ENCODE measurements around the gene MTREX. TPM values are rescaled to one million over a fixed set of nuclear protein-coding genes. Genes with fewer than 3 reads are reported as not detected.
A peak's percentile ranks its signal among the peaks of the same experiment; 100 is the strongest.

Gene MTREX
- total RNA-seq, 3 donors from 2014 or later = 52.5 to 63.3 (median 57.8) TPM

GRCh38 chr5:55324815-55325418, 17.1 kb downstream of the MTREX start:
- ATAC-seq (peak; percentile 51), DNase-seq (no peak)
- TF ChIP-seq CTCF (IDR thresholded peaks at IDR 0.05) = peak; percentile 21
- intact Hi-C loops (cut with DNase I, micrococcal nuclease) = no loop called here
- no peak overlapping the region for H3K4me3 ChIP-seq
- no peaks in the 10 kb centered on the region for H3K4me1 ChIP-seq (ENCODE audit: low read depth)
- no peaks in the 10 kb centered on the region for H3K9me3 ChIP-seq
- H3K36me3 ChIP-seq (ENCODE audit: low read depth) = no peaks in the 10 kb centered on the region

DNA sequence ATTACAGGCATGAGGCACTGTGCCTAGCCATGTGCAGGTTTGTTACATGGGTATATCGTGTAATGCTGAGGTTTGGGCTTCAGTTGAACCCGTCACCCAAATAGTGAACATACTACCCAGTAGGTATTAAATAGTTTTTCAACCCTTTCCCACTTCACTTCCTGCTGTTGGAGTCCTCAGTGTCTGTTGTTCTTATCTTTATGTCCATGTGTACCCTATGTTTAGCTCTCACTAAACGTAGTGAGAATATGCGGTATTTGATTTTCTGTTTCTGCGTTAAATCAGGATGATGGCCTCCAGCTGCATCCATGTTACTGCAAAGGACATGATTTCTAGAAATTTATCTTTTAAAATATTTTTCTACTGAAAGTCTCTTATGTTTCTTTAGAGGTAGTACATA, 17.8 kb downstream of the MTREX start:
- intact Hi-C loops (cut with DNase I, micrococcal nuclease) = no loop called here

GRCh38 chr5:55327281-55327680, 19.5 kb downstream of the MTREX start:
- Histone ChIP-seq H3K4me1 (ENCODE audit: low read depth) (no peaks in the 10 kb centered on the region), H3K9me3 (no peaks in the 10 kb centered on the region), H3K4me3 (no peak overlapping the region), H3K36me3 (ENCODE audit: low read depth) (no peaks in the 10 kb centered on the region)
- intact Hi-C loops (cut with DNase I, micrococcal nuclease) = no loop called here
- no peak for TF ChIP-seq CTCF (IDR thresholded peaks at IDR 0.05)
- ATAC-seq = no peak
- no peak for DNase-seq

More for the DNA sequence above, 17.8 kb downstream of the MTREX start:
- no peak for TF ChIP-seq CTCF (IDR thresholded peaks at IDR 0.05)
- Histone ChIP-seq H3K9me3 (no peaks in the 10 kb centered on the region), H3K4me3 (no peak overlapping the region), H3K36me3 (ENCODE audit: low read depth) (no peaks in the 10 kb centered on the region), H3K4me1 (ENCODE audit: low read depth) (no peaks in the 10 kb centered on the region)
- ATAC-seq (no peak), DNase-seq (no peak)

DNA sequence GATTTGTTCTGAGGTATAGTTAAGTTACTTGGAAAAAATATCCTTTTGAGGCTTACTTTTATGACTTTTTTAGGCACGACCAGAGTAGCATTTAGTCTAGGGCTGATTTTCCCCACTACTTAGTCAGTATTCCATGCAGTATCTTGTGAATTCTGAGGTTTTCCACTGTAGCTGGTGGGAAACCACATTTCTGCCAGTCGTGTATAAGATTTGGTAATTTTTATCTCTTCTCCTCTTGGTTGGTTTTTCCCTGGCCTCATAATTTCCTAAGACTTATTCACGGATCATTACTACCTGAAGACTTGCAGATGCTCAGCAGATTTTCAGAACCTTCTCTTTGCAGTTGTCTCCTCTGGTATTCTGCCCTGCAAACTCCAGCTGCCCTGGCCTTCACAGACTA, 23.5 kb downstream of the MTREX start:
- no peak for TF ChIP-seq CTCF (IDR thresholded peaks at IDR 0.05)
- no peaks in the 10 kb centered on the region for H3K4me1 ChIP-seq (ENCODE audit: low read depth)
- H3K4me3 ChIP-seq = no peak overlapping the region
- no peaks in the 10 kb centered on the region for H3K9me3 ChIP-seq
- no peaks in the 10 kb centered on the region for H3K36me3 ChIP-seq (ENCODE audit: low read depth)
- ATAC-seq = no peak
- intact Hi-C loops (cut with DNase I, micrococcal nuclease) = no loop called here
- DNase-seq = no peak

DNA sequence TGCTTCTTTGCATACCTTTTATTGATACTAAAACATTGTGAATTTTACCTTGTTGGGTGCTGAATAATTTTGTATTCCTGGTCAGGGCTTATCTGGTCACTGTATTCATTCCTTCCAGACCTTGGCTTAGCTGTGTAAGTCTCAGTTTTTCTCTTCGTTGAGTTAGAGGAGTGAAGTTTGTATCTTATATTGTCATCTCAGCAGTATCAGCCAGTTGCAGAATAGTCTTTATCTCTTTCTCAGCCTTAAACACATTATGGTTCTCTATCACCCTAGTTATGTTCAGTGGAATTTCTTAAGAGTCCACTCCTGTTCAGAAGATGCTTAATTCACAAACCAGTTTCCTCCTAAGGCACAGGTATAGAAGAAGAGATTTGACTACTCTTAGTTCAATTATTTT, 25.2 kb downstream of the MTREX start:
- TF ChIP-seq CTCF (IDR thresholded peaks at IDR 0.05) = no peak
- intact Hi-C loops (cut with DNase I, micrococcal nuclease) = no loop called here
- H3K4me3 ChIP-seq = no peak overlapping the region
- H3K9me3 ChIP-seq = no peaks in the 10 kb centered on the region
- H3K36me3 ChIP-seq (ENCODE audit: low read depth) = no peaks in the 10 kb centered on the region
- H3K4me1 ChIP-seq (ENCODE audit: low read depth) = no peaks in the 10 kb centered on the region
- ATAC-seq (no peak), DNase-seq (no peak)

- Histone ChIP-seq H3K36me3 (ENCODE audit: low read depth) (no peaks in the 10 kb centered on the region), H3K9me3 (no peaks in the 10 kb centered on the region), H3K4me1 (ENCODE audit: low read depth) (no peaks in the 10 kb centered on the region), H3K4me3 (no peak overlapping the region)
- DNase-seq (no peak), ATAC-seq (no peak)
- intact Hi-C loops (cut with DNase I, micrococcal nuclease) = no loop called here
- no peak for TF ChIP-seq CTCF (IDR thresholded peaks at IDR 0.05)
Measured at GRCh38 chr5:55333811-55334210, 26.0 kb downstream of the MTREX start.

Data from mucosa of descending colon (tissue), 3 donors.